ENCODE data around the gene MFNG.

MFNG gene

GRCh38 chr22:37460684-37461083, 25.5 kb downstream of the MFNG start:
- TF ChIP-seq EZH2phosphoT487 (IDR thresholded peaks at IDR 0.05; ENCODE audit: borderline replicate concordance, low read length) (no peak), CTCF (IDR thresholded peaks at IDR 0.05; ENCODE audit: low read depth, low read length, poor library complexity, severe bottlenecking) (no peak)
- no peak overlapping the region for H3K4me2 ChIP-seq (ENCODE audit: low read length)
- H3K4me3 ChIP-seq (ENCODE audit: low read length), result no peak overlapping the region
- no peaks in the 10 kb centered on the region for H3K79me2 ChIP-seq (ENCODE audit: control insufficient read depth, low read length)
- no peaks in the 10 kb centered on the region for H3K27me3 ChIP-seq (ENCODE audit: control insufficient read depth, low read length)
- peaks cover 21% of the 10 kb centered on the region for H3F3A ChIP-seq (ENCODE audit: control insufficient read depth, insufficient read depth)
- H3K36me3 ChIP-seq (ENCODE audit: control insufficient read depth, low read length), result peaks cover 3% of the 10 kb centered on the region
- no peaks in the 10 kb centered on the region for H3K9me3 ChIP-seq (ENCODE audit: control insufficient read depth, insufficient read depth, low read length)
- no peaks in the 10 kb centered on the region for H4K20me1 ChIP-seq (ENCODE audit: control insufficient read depth, insufficient read depth, low read depth, low read length)
- peaks cover 20% of the 10 kb centered on the region for H3K4me1 ChIP-seq (ENCODE audit: control insufficient read depth, low read length)
- H3K9me2 ChIP-seq (replicated peaks; ENCODE audit: control insufficient read depth, low read length), result no peaks in the 10 kb centered on the region
- H3K27ac ChIP-seq (ENCODE audit: low read depth, low read length), result no peak overlapping the region

- Histone ChIP-seq H3K9me2 (replicated peaks; ENCODE audit: control insufficient read depth, low read length) (no peaks in the 10 kb centered on the region), H3K4me2 (ENCODE audit: low read length) (no peak overlapping the region), H3K27ac (ENCODE audit: low read depth, low read length) (no peak overlapping the region), H3K36me3 (ENCODE audit: control insufficient read depth, low read length) (no peaks in the 10 kb centered on the region), H3K4me1 (ENCODE audit: control insufficient read depth, low read length) (peaks cover 5% of the 10 kb centered on the region), H4K20me1 (ENCODE audit: control insufficient read depth, insufficient read depth, low read depth, low read length) (no peaks in the 10 kb centered on the region), H3K9me3 (ENCODE audit: control insufficient read depth, insufficient read depth, low read length) (no peaks in the 10 kb centered on the region), H3K27me3 (ENCODE audit: control insufficient read depth, low read length) (no peaks in the 10 kb centered on the region), H3K4me3 (ENCODE audit: low read length) (no peak overlapping the region), H3K79me2 (ENCODE audit: control insufficient read depth, low read length) (no peaks in the 10 kb centered on the region), H3F3A (ENCODE audit: control insufficient read depth, insufficient read depth) (peaks cover 12% of the 10 kb centered on the region)
- TF ChIP-seq CTCF (IDR thresholded peaks at IDR 0.05; ENCODE audit: low read depth, low read length, poor library complexity, severe bottlenecking) (no peak), EZH2phosphoT487 (IDR thresholded peaks at IDR 0.05; ENCODE audit: borderline replicate concordance, low read length) (no peak)
Observed at GRCh38 chr22:37459206-37459605, 27.0 kb downstream of the MFNG start.

GRCh38 chr22:37457093-37457893, 28.9 kb downstream of the MFNG start:
- Histone ChIP-seq H3K36me3 (ENCODE audit: control insufficient read depth, low read length) (no peaks in the 10 kb centered on the region), H3K27ac (ENCODE audit: low read depth, low read length) (no peak overlapping the region)
- peak; percentile 100 for TF ChIP-seq CTCF (IDR thresholded peaks at IDR 0.05; ENCODE audit: low read depth, low read length, poor library complexity, severe bottlenecking)
- no peak for TF ChIP-seq EZH2phosphoT487 (IDR thresholded peaks at IDR 0.05; ENCODE audit: borderline replicate concordance, low read length)

More at GRCh38 chr22:37457093-37457893, 28.9 kb downstream of the MFNG start:
- no peaks in the 10 kb centered on the region for H4K20me1 ChIP-seq (ENCODE audit: control insufficient read depth, insufficient read depth, low read depth, low read length)
- H3K9me3 ChIP-seq (ENCODE audit: control insufficient read depth, insufficient read depth, low read length), result no peaks in the 10 kb centered on the region
- no peaks in the 10 kb centered on the region for H3K79me2 ChIP-seq (ENCODE audit: control insufficient read depth, low read length)
- no peaks in the 10 kb centered on the region for H3K9me2 ChIP-seq (replicated peaks; ENCODE audit: control insufficient read depth, low read length)
- H3K4me1 ChIP-seq (ENCODE audit: control insufficient read depth, low read length), result peaks cover 13% of the 10 kb centered on the region
- peaks cover 4% of the 10 kb centered on the region for H3F3A ChIP-seq (ENCODE audit: control insufficient read depth, insufficient read depth)
- H3K4me3 ChIP-seq (ENCODE audit: low read length), result no peak overlapping the region
- H3K4me2 ChIP-seq (ENCODE audit: low read length), result no peak overlapping the region
- H3K27me3 ChIP-seq (ENCODE audit: control insufficient read depth, low read length), result no peaks in the 10 kb centered on the region

All from DOHH2 (cell line).